HG03439 (cell line): Measurements from ENCODE around the gene LRRC31.
A peak's percentile ranks its signal among the peaks of the same experiment; 100 is the strongest.

ENCODE experiments used
- ATAC-seq: cut with Tn5 transposase; IDR thresholded peaks from one replicate; pipeline ENCODE4 v1.9.1; 2021; ENCODE audit warnings: mild to moderate bottlenecking, moderate library complexity; ENCODE audit not compliant: unreplicated experiment

Gene LRRC31

GRCh38 chr3:169864270-169864669, 5.5 kb downstream of the LRRC31 start:
- no peak for ATAC-seq

GRCh38 chr3:169863458-169863899, 6.3 kb downstream of the LRRC31 start:
- ATAC-seq: peak; percentile 74

- ATAC-seq: no peak
Measured at GRCh38 chr3:169861871-169862270, 7.9 kb downstream of the LRRC31 start.

DNA sequence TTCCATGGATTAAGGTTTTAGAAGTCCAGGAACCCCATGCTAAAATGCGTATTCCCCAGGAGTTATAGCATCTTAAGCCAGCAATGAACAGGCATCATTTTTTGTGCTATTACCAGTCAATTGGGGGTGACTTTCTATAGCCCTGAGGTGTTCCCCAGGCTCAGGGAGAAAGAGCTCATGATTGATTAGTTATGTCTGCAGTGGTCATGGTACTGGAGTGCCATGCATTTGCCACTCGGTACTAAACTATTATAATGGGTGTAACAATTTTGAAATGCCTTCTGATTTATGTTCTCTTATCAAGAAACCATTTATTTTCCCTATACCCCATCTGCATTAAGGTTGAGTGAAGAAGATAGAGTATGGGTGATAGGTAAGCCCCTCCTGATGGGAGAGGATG, 11.9 kb downstream of the LRRC31 start:
- ATAC-seq: no peak

DNA sequence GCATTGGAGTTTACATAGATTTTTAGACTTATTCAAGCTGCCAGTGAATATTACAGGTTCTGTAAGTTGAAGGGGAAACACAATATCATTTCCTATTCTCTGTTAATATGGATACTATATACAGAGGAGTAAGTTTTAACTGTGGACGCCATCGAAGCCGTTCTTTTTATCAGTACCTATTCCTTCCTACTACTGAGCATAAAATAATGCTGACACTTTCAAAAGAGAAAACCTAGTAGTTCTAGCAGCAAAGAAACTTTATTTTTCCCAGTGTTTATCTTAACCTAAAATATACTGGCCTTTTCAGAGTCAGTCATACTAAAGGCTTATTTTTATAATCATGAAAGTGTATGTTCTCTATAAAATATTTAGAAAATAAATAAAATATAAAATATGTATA, 14.2 kb downstream of the LRRC31 start:
- no peak for ATAC-seq

DNA sequence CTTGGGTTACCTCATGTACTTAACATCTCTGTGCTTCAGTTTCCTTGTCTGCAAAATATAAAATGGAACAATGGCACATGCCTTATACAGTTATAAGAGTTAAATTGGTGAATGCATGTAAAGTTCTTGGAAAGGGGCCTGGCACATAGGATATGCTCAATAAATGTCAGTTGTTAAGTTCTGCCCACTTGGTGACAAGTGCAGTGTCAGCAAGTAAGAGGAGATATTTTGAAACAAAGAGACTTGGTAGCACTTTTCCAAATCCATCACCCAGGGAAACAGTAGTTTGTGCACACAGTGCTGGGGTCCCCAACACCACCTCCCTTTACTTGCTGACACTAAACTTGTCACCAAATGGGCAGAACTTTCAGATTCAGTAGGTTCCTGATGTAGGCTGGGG, 19.1 kb downstream of the LRRC31 start:
- no peak for ATAC-seq

DNA sequence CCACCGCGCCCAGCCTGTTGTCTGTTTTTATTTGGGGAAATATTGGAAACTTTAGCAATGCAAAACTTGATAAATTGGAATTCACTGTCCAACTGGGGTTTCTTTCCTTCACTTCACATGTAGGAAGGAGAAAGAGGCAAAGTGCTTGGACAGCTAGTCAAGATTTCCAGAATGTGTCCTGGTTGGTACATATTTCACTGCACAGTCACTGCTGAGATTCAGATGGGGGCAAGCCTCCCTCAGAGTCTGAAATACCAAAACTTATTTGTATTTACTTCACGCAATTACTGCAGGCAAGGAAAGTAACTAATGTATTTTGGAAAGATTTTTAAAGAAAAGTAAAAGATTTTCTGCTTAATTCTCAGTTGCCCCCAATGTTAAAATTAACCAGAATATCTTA, 21.0 kb downstream of the LRRC31 start:
- no peak for ATAC-seq

DNA sequence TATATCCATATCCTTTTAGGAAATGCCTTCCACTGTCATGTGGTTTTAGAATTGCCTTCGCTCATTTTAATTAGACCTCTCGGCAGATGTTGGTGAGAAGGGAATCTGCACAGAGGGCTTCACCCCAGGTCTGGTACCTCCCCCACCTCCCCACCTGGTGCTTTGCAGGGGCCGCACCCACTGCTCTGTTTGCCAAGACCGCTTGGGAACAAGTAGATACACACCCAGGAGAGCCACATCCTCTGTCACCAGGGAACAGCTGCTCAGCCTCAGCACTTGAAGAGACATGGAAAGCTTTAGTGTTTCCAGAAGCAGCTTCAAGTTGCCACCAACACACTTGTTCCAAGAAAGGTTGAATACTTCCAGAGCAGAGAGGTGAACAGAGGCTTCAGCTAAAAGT, 21.8 kb downstream of the LRRC31 start:
- ATAC-seq: no peak

DNA sequence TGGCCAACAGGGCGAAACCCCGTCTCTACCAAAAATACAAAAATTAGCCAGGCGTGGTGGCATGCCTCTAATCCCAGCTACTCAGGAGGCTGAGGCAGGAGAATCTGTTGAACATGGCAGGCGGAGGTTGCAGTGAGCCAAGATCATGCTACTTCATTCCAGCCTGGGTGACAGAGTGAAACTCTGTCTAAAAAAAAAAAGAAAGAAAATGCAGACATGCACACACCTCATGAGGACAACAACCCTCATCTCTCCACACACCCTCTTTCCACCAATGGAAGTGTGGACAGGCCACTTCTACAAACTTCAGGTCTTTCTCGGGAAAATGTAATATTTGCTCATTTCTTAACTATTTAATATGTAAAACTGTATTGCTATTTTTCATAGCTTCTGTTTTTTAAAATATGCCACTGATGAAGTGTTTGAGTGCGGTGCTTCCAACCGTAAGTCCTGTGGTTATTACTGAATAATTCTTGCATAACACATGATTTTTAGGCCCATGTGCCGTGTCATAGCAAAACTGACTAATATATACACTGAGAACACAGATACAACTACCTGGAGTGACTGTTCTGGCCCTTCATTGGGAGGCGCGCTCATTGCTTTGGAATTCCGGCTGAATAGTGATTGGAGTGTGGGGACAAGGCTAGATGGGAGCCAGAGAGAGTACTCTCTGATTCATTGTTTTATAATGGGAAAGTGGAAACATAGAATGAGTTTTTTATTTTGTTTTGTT, 23.1 kb downstream of the LRRC31 start:
- ATAC-seq: peak; percentile 92

- ATAC-seq: no peak
Measured at GRCh38 chr3:169842960-169843359, 26.8 kb downstream of the LRRC31 start.

DNA sequence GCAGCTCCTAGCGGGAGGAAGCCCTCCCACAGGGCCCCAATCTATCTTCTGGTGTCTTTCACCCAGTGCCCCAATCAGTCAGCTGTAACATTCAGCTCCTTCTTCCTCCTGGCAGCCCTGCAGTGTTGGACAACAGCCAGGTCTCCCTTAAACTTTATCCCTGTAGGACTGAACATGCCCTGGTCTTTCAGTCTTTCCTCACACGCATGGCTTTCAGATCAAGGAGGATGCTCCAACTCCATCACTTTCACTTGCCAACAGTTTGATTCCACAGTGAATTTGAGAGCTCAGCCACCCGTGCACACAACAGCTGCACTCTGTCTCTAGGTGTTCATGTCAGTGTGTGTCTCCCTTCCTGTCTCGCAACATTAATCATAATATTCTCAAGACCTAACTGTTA, 28.6 kb downstream of the LRRC31 start:
- ATAC-seq: peak; percentile 47

- ATAC-seq: no peak
Measured at GRCh38 chr3:169838511-169839030, 31.2 kb downstream of the LRRC31 start.

DNA sequence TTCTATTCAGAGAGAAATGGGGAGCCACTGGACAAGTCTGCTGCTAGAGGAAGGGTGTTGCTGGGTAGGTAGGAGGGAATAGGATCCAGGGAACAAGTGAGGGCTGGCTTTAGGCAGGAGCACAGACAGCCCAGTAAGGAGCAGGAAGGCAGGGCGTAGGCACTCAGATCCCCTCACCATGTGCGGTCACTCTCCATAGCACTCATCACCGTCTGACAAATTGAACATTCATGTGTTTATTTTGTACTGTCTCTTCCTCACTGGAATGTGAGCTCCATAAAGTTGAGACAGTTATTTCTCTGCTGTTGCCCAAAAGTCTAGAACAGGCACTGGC, 32.8 kb downstream of the LRRC31 start:
- no peak for ATAC-seq

- ATAC-seq: peak; percentile 85
Measured at GRCh38 chr3:169836078-169836941, 33.4 kb downstream of the LRRC31 start.

- ATAC-seq: no peak
Measured at GRCh38 chr3:169835533-169835932, 34.2 kb downstream of the LRRC31 start.

DNA sequence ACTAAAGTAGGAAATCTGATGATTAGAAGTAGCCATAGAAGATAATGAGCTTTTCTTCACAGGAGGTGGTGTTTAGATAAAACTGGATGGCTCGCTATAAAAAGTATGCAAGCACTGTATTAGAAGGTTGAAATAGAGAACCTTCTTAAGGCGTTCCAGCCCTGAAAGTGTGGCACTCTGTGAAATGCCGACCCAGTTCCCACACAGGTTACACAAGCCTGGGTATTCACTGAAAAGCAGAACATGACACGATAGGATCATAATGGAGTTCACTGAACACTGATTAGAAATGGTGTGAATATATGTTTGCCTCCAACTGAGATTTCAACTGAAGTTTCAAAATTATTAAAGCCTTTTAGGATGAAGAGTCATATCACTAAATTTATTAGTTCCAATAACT, 42.0 kb downstream of the LRRC31 start:
- no peak for ATAC-seq

DNA sequence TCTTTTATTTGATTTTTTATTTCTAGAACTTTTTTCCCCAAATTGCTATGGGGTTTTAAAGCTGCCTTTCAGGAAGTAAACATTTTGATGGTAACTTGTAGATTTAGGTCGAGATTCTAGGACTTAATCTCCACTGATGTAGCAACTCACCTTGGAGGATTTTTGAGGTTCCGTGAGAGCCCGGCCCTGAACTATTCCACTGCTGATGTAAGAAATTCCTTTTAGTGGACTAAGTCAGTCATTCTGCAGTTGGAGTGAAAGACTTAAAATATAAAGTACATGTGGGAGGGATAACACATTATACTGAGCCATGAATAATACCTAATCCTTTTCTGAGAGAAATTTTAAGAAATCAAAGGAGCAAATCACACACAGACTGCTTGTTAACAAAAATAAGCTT, 44.4 kb downstream of the LRRC31 start:
- no peak for ATAC-seq

- no peak for ATAC-seq
Measured at GRCh38 chr3:169822983-169823382, 46.8 kb downstream of the LRRC31 start.

DNA sequence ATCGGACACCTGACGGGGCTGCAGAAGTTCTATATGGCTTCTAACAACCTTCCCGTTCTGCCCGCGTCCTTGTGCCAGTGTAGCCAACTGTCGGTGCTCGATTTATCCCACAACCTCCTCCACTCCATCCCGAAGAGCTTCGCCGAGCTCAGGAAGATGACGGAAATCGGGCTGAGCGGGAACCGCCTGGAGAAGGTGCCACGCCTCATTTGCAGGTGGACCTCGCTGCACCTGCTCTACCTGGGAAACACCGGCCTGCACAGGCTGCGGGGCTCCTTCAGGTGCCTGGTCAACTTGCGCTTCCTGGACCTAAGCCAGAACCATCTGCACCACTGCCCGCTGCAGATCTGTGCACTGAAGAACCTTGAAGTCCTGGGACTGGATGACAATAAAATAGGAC, 47.2 kb downstream of the LRRC31 start:
- no peak for ATAC-seq

DNA sequence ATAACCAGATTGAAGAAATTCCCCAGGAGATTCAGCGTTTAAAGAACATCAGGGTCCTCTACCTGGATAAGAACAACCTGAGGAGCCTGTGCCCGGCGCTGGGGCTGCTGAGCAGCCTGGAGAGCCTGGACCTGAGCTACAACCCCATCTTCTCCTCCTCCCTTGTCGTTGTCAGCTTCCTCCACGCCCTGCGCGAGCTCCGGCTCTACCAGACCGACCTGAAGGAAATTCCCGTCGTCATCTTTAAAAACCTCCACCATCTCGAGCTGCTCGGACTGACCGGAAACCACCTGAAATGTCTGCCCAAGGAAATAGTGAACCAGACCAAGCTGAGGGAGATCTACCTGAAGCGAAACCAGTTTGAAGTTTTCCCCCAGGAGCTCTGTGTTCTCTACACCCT, 47.6 kb downstream of the LRRC31 start:
- no peak for ATAC-seq

DNA sequence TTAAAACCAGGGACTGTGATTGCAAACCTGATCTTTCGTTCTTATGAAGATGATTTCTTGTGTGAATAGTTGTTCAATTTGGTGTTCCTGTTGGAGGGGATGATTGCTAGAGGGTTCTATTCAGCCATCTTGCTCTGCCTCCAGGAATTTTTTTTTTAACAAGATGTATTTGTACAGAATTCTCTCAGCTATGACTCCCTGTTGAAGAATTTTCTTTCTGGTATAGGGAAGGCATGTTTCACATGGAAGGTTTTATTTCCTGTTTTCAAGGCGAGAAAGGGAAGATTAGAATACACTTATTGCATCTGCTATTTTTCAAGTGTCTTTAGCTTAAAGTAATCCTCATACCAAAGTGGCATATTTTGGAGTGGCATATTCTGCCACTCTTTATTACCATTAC, 51.4 kb downstream of the LRRC31 start:
- no peak for ATAC-seq

DNA sequence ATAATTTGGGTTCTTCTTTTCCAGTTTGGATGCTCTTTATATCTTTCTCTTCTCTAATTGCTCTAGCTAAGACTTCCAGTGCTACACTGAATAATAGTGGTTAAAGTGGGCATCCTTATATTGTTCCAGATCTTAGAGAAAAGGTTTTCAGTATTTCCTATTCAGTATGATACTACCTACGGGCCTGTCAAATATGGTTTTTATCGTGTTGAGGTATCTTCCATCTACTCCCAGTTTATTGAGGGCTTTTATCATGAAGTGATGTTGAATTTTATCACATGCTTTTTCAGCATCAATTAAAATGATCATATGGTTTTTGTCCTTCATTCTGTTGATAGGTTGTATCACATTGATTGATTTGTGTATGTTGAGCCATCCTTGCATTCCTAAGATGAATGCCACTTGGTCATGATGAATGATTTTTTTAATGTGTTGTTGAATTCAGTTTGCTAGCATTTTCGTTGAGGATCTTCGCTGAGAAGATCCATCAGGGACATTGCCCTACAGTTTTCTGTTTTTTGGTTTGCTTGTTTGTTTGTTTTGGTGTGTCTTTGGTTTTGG, 54.1 kb downstream of the LRRC31 start:
- ATAC-seq: no peak
